Heart right ventricle (tissue), 16 donors: ENCODE results near the gene CNPY4. TPM values are rescaled to one million over a fixed set of nuclear protein-coding genes. Genes with fewer than 3 reads are reported as not detected.
A peak's percentile ranks its signal among the peaks of the same experiment; 100 is the strongest.

Experiments used
- ATAC-seq, 8 donors: fragments of 200-7000 bp; cut with Tn5 transposase; one replicate each; pipeline ENCODE4 v1.9.1; 2020; ENCODE audit warnings: mild to moderate bottlenecking in 8 of 8, moderate library complexity in 8 of 8, moderate number of reproducible peaks in 1 of 8
- DNase-seq, 2 donors: peaks; one replicate each; pipeline ENCODE4 v3.0.0-alpha.2; 2020
- H3K27ac ChIP-seq, 10 donors: fragments of 200-600 bp; sonication (generic) in 2 of 10; one replicate each; pipeline versions ENCODE4 v1.5.0 to v1.8.0; 2020 to 2022; ENCODE audit warnings: mild to moderate bottlenecking in 3 of 10
- H3K27me3 ChIP-seq, 7 donors: fragments of 200-600 bp; one replicate each; pipeline ENCODE4 v1.8.0; 2021 to 2022; ENCODE audit warnings: mild to moderate bottlenecking in 2 of 7
- H3K36me3 ChIP-seq, 9 donors: fragments of 200-600 bp; sonication (generic) in 1 of 9; one replicate each; pipeline versions ENCODE4 v1.5.0 to v1.8.0; 2020 to 2022; ENCODE audit warnings: mild to moderate bottlenecking in 2 of 9
- H3K4me1 ChIP-seq, 9 donors: fragments of 200-600 bp; sonication (generic) in 1 of 9; one replicate each; pipeline versions ENCODE4 v1.5.0 to v1.8.0; 2020 to 2022; ENCODE audit warnings: mild to moderate bottlenecking in 4 of 9
- H3K4me3 ChIP-seq, 10 donors: fragments of 200-600 bp; sonication (generic) in 2 of 10; one replicate each; pipeline versions ENCODE4 v1.5.0 to v1.8.0; 2020 to 2022; ENCODE audit warnings: mild to moderate bottlenecking in 7 of 10, moderate library complexity in 2 of 10
- H3K9me3 ChIP-seq, 11 donors: fragments of 200-600 bp in 10 of 11; sonication (generic) in 2 of 11; one replicate each; pipeline versions ENCODE4 v1.5.0 to v1.8.0; 2013 to 2022; ENCODE audit warnings: mild to moderate bottlenecking in 2 of 11, control low read depth in 1 of 11, moderate library complexity in 1 of 11
- CTCF ChIP-seq, 9 donors: fragments of 200-600 bp; sonication (generic) in 2 of 9; IDR thresholded peaks; one replicate each; pipeline versions ENCODE4 v1.5.0 to v1.8.0; 2021 to 2022; ENCODE audit warnings: antibody characterized with exemption in 9 of 9, mild to moderate bottlenecking in 5 of 9, moderate library complexity in 1 of 9
- WGBS, 2 donors: extraction: QIAGEN DNeasy Blood & Tissue Kit; methylation state at CpG; one replicate each; pipeline ENCODE4 v1.1.7; 2013; ENCODE audit warnings: inconsistent platforms in 1 of 2; 5-methylcytosine and 5-hydroxymethylcytosine counted together
- intact Hi-C, 10 donors: fragments of 100-400 bp; cut with DNase I; formaldehyde crosslinking; loops; one replicate each; pipeline versions ENCODE4 v1.11.1 to v1.14.2; 2022
- polyA plus RNA-seq, 2 donors: library from polyadenylated mRNA; stranded (reverse); fragments of 200-250 nt; gene quantifications; one replicate each; pipeline ENCODE4 v1.2.3, GENCODE V29; 2013
- total RNA-seq, 10 donors: library from RNA; stranded (reverse); fragmentation: NEBNext Ultra II Directional in 3 of 10; extraction: Animal tissue kit (Norgen Biotek cat#: 25700) in 3 of 10; gene quantifications; one replicate each; pipeline versions ENCODE4 v1.2.1 to v1.2.4, GENCODE V29; 2021 to 2023
- donor health status: Arrhythmogenic right ventricular cardiomyopathy.
- donor health status: ischemic (EF 13 %, LVEDD 7.1; RV severe dilation, severe dysfunction).
- donor health status: healthy with polysubstance abuse.
- donor health status: DM: no; HTN: yes; CAD: no.
- donor health status: DM: no; HTN: no; CAD: no.
- donor health status: ischemic (EF 25% LVEDD 6.9; RV normal size, moderate dysfunction).
- donor health status: ischemic (EF 25% LVEDD 5.7; RV mildly dilated, moderate dysfunction).
- donor health status: healthy.
- donor health status: DM: yes; HTN: yes; CAD: no.
- donor health status: Ischemic cardiomyopathy.
- donor health status: ischemic (EF 35%, LVEDD 5.7; RV mildly dilated, moderate dysfunction).
- donor health status: nonischemic (EF 11% LVEDD 7.7; RV severe dilation, severe dysfunction).
- donor health status: DM: yes; HTN: yes; CAD: no.
- donor health status: PGD.
- donor health status: ischemic (EF 29% LVEDD 5.4; RV normal size, mild dysfunction).
- donor health status: nonischemic (EF 23%, LVEDD 6.1; RV moderate dilation, normal function).

CNPY4 gene
- total and polyA plus RNA-seq, 12 donors: 4.9 to 13.7 (median 7.4) TPM

GRCh38 chr7:100156331-100157068 is 37.1 kb downstream of the CNPY4 start:
- DNase-seq: no peak
- H3K4me3 ChIP-seq: peak overlapping the region in 1 of 10 donors; percentile 99
- no peaks in the 10 kb centered on the region for H3K9me3 ChIP-seq
- H3K27ac ChIP-seq: peak overlapping the region in 5 of 10 donors; percentile 87 to 97 (median 90)
- intact Hi-C loops: loop anchor here in 1 of 10 donors (10.0 kb wide), 1 partner anchor 58 kb away; the partner anchor contains the start of gene PVRIG
- TF ChIP-seq CTCF (IDR thresholded peaks at IDR 0.05): no peak
- peaks cover 7 to 68% (median 20%) of the 10 kb centered on the region in 9 donors for H3K4me1 ChIP-seq
- 78 to 85% methylated on average over 16 of the region's 16 CpGs for WGBS, 2 donors
- no peaks in the 10 kb centered on the region for H3K27me3 ChIP-seq
- peaks cover 0 to 56% (median 32%) of the 10 kb centered on the region in 9 donors for H3K36me3 ChIP-seq
- ATAC-seq: no peak

- Histone ChIP-seq H3K36me3 (peaks cover 0 to 51% (median 32%) of the 10 kb centered on the region in 9 donors), H3K27ac (peak overlapping the region in 6 of 10 donors; percentile 87 to 97 (median 90)), H3K27me3 (no peaks in the 10 kb centered on the region), H3K9me3 (no peaks in the 10 kb centered on the region), H3K4me3 (peak overlapping the region in 4 of 10 donors; percentile 88 to 99 (median 96)), H3K4me1 (peaks cover 7 to 63% (median 20%) of the 10 kb centered on the region in 9 donors)
- no peak for ATAC-seq
- intact Hi-C loops: loop anchor here in 1 of 10 donors (10.0 kb wide), 1 partner anchor 58 kb away; the partner anchor contains the start of gene PVRIG
- 71 to 77% methylated on average over 5 of the region's 5 CpGs for WGBS, 2 donors
- TF ChIP-seq CTCF (IDR thresholded peaks at IDR 0.05): no peak
- no peak for DNase-seq
These were observed 37.6 kb downstream of the CNPY4 start for GRCh38 chr7:100157069-100157333.

GRCh38 chr7:100157334-100158228 is 38.1 kb downstream of the CNPY4 start:
- intact Hi-C loops: loop anchor here in 1 of 10 donors (10.0 kb wide), 1 partner anchor 57 kb away; the partner anchor contains the start of gene PVRIG
- H3K36me3 ChIP-seq: peaks cover 0 to 46% (median 32%) of the 10 kb centered on the region in 9 donors
- H3K4me1 ChIP-seq: peaks cover 7 to 57% (median 20%) of the 10 kb centered on the region in 9 donors
- peak overlapping the region; percentile 30 to 97 (median 88) for H3K27ac ChIP-seq
- ATAC-seq: peak in 6 of 8 donors; percentile 16 to 35 (median 28)
- H3K27me3 ChIP-seq: no peaks in the 10 kb centered on the region
- peak in 4 of 9 donors; percentile 16 to 22 (median 18) for TF ChIP-seq CTCF (IDR thresholded peaks at IDR 0.05)
- H3K9me3 ChIP-seq: no peaks in the 10 kb centered on the region
- WGBS, 2 donors: 18 to 20% methylated on average over 32 of the region's 32 CpGs
- H3K4me3 ChIP-seq: peak overlapping the region; percentile 75 to 99 (median 89)
- DNase-seq: peak in 1 of 2 donors; percentile 30
